ENCODE measurements around the gene DPH6. TPM values are rescaled to one million over a fixed set of nuclear protein-coding genes. Genes with fewer than 3 reads are reported as not detected.

DPH6 gene
- total RNA-seq, 1 donor from 2014 or later: 41.1 TPM

GRCh38 chr15:35487417-35487816 lies 58.5 kb downstream of the DPH6 start:
- H3K9me3 Mint-ChIP-seq: peaks cover 25% of the 10 kb centered on the region
- H3K4me3 Mint-ChIP-seq: no peak overlapping the region
- H3K27me3 Mint-ChIP-seq (ENCODE audit: insufficient read depth, low read depth): peaks cover 2% of the 10 kb centered on the region
- Histone ChIP-seq H3K4me3 (no peak overlapping the region), H3K79me2 (ENCODE audit: low read depth) (no peaks in the 10 kb centered on the region), H3K4me1 (no peaks in the 10 kb centered on the region), H3F3A (ENCODE audit: low read depth) (no peaks in the 10 kb centered on the region), H2AFZ (replicated peaks) (no peak overlapping the region), H4K20me1 (ENCODE audit: low read depth) (no peaks in the 10 kb centered on the region), H3K27ac (no peak overlapping the region), H3K9ac (no peak overlapping the region), H3K4me2 (no peak overlapping the region), H3K27me3 (no peaks in the 10 kb centered on the region), H3K36me3 (no peaks in the 10 kb centered on the region), H3K9me3 (ENCODE audit: low read depth) (peaks cover 4% of the 10 kb centered on the region)
- no peak overlapping the region for H3K27ac Mint-ChIP-seq
- H3K4me1 Mint-ChIP-seq: no peaks in the 10 kb centered on the region
- DNase-seq (ENCODE audit: low spot score): no peak
- no peak for TF ChIP-seq EZH2phosphoT487 (IDR thresholded peaks at IDR 0.05)
- TF ChIP-seq EZH2 (IDR thresholded peaks at IDR 0.05): no peak
- no peak for TF ChIP-seq CTCF (IDR thresholded peaks at IDR 0.05)
- H3K36me3 Mint-ChIP-seq: peaks cover 21% of the 10 kb centered on the region

- H3K36me3 ChIP-seq: no peaks in the 10 kb centered on the region
- H3K4me2 ChIP-seq: no peak overlapping the region
- H3K4me1 ChIP-seq: no peaks in the 10 kb centered on the region
- H3K4me3 ChIP-seq: no peak overlapping the region
- H3K9ac ChIP-seq: no peak overlapping the region
- no peak for DNase-seq (ENCODE audit: low spot score)
- H3K27me3 ChIP-seq: no peaks in the 10 kb centered on the region
- Mint-ChIP-seq H3K27me3 (ENCODE audit: insufficient read depth, low read depth) (peaks cover 2% of the 10 kb centered on the region), H3K4me3 (no peak overlapping the region), H3K4me1 (peaks cover 3% of the 10 kb centered on the region), H3K36me3 (peaks cover 21% of the 10 kb centered on the region), H3K9me3 (peaks cover 25% of the 10 kb centered on the region), H3K27ac (no peak overlapping the region)
- no peaks in the 10 kb centered on the region for H4K20me1 ChIP-seq (ENCODE audit: low read depth)
- no peak for TF ChIP-seq EZH2phosphoT487 (IDR thresholded peaks at IDR 0.05)
- TF ChIP-seq CTCF (IDR thresholded peaks at IDR 0.05): no peak
- TF ChIP-seq EZH2 (IDR thresholded peaks at IDR 0.05): no peak
- peaks cover 4% of the 10 kb centered on the region for H3K9me3 ChIP-seq (ENCODE audit: low read depth)
- H2AFZ ChIP-seq (replicated peaks): no peak overlapping the region
- H3K27ac ChIP-seq: no peak overlapping the region
- no peaks in the 10 kb centered on the region for H3K79me2 ChIP-seq (ENCODE audit: low read depth)
- H3F3A ChIP-seq (ENCODE audit: low read depth): no peaks in the 10 kb centered on the region
These were observed 59.7 kb downstream of the DPH6 start for GRCh38 chr15:35486296-35486695.

GRCh38 chr15:35485411-35485810 lies 60.6 kb downstream of the DPH6 start:
- no peaks in the 10 kb centered on the region for H3K36me3 ChIP-seq
- Mint-ChIP-seq H3K27me3 (ENCODE audit: insufficient read depth, low read depth) (peaks cover 2% of the 10 kb centered on the region), H3K4me1 (peaks cover 6% of the 10 kb centered on the region), H3K4me3 (no peak overlapping the region), H3K27ac (no peak overlapping the region), H3K36me3 (peaks cover 21% of the 10 kb centered on the region), H3K9me3 (peaks cover 25% of the 10 kb centered on the region)
- H3K4me2 ChIP-seq: no peak overlapping the region
- H3K27ac ChIP-seq: no peak overlapping the region
- H3K9ac ChIP-seq: no peak overlapping the region
- H4K20me1 ChIP-seq (ENCODE audit: low read depth): no peaks in the 10 kb centered on the region
- H3F3A ChIP-seq (ENCODE audit: low read depth): no peaks in the 10 kb centered on the region
- DNase-seq (ENCODE audit: low spot score): no peak
- H3K4me1 ChIP-seq: no peaks in the 10 kb centered on the region
- H3K79me2 ChIP-seq (ENCODE audit: low read depth): no peaks in the 10 kb centered on the region
- no peak overlapping the region for H3K4me3 ChIP-seq
- H3K9me3 ChIP-seq (ENCODE audit: low read depth): peaks cover 4% of the 10 kb centered on the region
- H2AFZ ChIP-seq (replicated peaks): no peak overlapping the region
- TF ChIP-seq CTCF (IDR thresholded peaks at IDR 0.05): no peak
- TF ChIP-seq EZH2phosphoT487 (IDR thresholded peaks at IDR 0.05): no peak
- no peak for TF ChIP-seq EZH2 (IDR thresholded peaks at IDR 0.05)
- no peaks in the 10 kb centered on the region for H3K27me3 ChIP-seq
